ENCODE measurements around the gene RAMP2.
A peak's percentile ranks its signal among the peaks of the same experiment; 100 is the strongest.

RAMP2 gene

GRCh38 chr17:42784409-42784808 lies 23.4 kb downstream of the RAMP2 start:
- peak; percentile 61 for DNase-seq
- in situ Hi-C loops (cut with MboI; ENCODE audit: low pct_unique_long_range_greater_than_20kb, low sequenced_read_pairs): no loop called here

DNA sequence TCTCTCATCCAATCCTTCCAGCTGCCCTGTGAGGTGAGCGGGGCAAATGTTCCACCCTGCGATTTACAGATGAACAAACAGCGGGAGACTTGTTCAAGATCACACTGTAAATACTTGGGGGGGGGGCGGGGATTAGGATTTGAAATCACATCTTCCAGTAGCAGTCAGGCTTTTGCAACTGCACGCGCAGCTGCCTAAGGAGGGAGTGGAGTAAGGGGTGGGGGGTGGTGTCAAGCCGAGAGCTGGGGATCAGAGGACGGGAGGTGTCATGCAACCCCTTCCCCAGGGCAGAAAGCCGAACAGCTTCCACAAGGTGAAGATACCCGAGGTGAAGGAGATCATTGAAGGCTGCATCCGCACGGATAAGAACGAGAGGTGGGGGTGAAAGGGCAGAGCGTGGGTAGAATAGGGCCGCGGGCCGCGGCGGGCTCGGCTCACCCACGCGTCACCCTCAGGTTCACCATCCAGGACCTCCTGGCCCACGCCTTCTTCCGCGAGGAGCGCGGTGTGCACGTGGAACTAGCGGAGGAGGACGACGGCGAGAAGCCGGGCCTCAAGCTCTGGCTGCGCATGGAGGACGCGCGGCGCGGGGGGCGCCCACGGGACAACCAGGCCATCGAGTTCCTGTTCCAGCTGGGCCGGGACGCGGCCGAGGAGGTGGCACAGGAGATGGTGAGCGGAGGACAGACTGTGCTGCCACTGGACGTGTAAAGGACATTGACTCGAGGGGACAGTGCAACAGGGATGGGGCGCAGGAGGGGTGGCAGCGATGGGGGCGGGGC lies 24.0 kb downstream of the RAMP2 start:
- no peak for DNase-seq
- in situ Hi-C loops (cut with MboI; ENCODE audit: low pct_unique_long_range_greater_than_20kb, low sequenced_read_pairs): no loop called here

DNA sequence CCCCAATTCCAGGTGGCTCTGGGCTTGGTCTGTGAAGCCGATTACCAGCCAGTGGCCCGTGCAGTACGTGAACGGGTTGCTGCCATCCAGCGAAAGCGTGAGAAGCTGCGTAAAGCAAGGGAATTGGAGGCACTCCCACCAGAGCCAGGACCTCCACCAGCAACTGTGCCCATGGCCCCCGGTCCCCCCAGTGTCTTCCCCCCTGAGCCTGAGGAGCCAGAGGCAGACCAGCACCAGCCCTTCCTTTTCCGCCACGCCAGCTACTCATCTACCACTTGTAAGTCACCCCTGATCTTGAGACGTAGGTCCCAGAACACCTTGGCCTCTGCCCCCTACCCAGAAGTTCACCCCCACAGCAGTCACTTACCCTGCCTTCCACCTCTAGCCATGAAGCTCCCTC lies 26.2 kb downstream of the RAMP2 start:
- in situ Hi-C loops (cut with MboI; ENCODE audit: low pct_unique_long_range_greater_than_20kb, low sequenced_read_pairs): no loop called here
- no peak for DNase-seq

DNA sequence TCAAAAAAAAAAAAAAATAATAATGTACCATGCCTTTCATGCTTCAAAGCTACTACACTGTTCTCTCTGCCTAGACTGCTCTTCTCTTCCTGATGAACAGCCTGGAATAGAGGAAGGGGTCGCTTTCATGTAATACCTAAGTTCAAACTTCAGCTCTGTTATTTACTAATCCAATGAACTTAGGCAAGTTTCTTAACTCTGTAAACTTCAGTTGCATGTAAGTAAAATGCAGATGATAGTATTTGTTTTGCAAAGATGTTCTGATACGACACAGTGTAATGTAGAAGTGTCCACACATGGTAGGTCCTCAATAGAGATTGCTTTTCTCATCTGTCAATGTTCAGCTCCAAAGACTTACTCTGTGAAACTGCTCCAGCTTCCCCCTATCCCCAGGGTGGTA lies 30.9 kb downstream of the RAMP2 start:
- DNase-seq: no peak
- in situ Hi-C loops (cut with MboI; ENCODE audit: low pct_unique_long_range_greater_than_20kb, low sequenced_read_pairs): no loop called here

DNA sequence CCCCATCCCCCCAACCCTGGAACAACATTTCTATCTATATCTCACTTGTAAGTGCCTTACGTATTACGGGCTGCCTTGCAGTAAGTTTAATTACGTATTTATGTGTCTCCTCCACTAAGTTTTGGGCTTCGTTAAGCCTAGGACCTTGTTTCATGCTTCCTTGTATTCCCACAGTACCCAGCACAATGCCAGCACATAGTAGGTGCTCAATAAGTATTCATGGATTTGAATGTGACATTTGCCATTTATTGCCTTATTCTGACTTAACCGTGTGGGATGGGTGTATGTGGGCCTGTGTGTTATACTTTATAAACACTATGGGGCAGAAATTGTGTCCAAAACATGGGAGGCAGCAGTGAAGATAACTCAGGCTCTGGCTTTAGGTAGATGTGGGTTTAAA lies 31.5 kb downstream of the RAMP2 start:
- DNase-seq: no peak
- in situ Hi-C loops (cut with MboI; ENCODE audit: low pct_unique_long_range_greater_than_20kb, low sequenced_read_pairs): no loop called here

GRCh38 chr17:42795061-42795460 lies 34.0 kb downstream of the RAMP2 start:
- DNase-seq: peak; percentile 40
- in situ Hi-C loops (cut with MboI; ENCODE audit: low pct_unique_long_range_greater_than_20kb, low sequenced_read_pairs): no loop called here

DNA sequence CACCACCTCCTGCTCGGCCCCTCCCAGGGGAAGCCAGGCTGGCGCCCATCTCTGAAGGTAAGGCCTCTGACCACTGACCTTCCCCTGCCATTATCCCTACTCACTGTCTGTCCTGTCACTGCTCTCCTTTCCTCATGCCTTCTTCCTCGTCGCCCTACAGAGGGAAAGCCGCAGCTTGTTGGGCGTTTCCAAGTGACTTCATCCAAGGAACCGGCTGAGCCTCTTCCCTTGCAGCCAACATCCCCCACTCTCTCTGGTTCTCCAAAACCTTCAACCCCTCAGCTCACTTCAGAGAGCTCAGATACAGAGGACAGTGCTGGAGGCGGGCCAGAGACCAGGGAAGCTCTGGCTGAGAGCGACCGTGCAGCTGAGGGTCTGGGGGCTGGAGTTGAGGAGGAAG lies 34.4 kb downstream of the RAMP2 start:
- in situ Hi-C loops (cut with MboI; ENCODE audit: low pct_unique_long_range_greater_than_20kb, low sequenced_read_pairs): no loop called here
- DNase-seq: no peak

- DNase-seq: no peak
- in situ Hi-C loops (cut with MboI; ENCODE audit: low pct_unique_long_range_greater_than_20kb, low sequenced_read_pairs): no loop called here
Measured at GRCh38 chr17:42796066-42796758, 35.2 kb downstream of the RAMP2 start.

DNA sequence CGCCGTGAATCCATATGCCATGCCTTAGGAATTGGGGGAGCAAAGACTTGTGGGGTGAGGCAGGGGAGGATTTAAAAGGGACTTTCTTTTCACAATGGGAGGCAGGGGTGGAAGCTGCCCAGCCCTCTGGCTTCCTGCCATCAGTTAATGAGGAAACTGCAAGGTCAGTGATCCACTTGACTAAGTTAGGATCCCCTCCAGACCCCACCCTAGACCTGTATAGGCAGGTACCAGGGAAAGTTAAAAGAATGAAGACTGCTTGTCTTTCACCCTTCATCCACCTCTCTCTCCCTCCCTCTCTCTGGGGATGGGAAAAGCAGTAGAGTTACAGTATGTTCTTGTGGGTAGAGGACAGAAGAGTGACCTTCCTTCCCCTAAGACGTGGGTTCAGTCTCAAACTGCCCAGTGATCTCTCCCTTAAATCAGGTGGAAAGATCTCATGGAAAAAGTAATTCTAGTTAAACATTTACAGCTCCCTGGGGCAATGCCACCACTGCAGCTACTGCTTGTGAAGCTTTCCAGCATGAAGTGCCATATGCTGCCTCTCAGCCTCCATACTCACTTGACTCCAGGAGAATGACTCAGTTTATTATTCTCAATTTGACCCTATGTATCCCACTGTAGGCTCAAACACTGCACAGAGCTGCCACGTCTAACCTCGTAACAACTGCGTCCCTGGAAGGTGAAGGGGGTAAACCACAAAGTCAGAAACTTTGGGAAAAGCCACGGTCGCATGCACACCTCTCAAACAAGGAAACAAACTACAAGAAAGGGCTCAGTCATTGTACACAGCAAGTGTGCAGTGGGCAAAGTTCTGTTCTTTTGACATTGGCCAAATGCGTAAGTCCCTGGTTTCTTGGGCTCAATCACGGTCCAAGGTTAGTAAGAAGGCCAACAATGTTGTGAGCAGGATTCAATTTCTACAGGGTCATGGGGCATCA lies 36.3 kb downstream of the RAMP2 start:
- no peak for DNase-seq
- in situ Hi-C loops (cut with MboI; ENCODE audit: low pct_unique_long_range_greater_than_20kb, low sequenced_read_pairs): no loop called here

DNA sequence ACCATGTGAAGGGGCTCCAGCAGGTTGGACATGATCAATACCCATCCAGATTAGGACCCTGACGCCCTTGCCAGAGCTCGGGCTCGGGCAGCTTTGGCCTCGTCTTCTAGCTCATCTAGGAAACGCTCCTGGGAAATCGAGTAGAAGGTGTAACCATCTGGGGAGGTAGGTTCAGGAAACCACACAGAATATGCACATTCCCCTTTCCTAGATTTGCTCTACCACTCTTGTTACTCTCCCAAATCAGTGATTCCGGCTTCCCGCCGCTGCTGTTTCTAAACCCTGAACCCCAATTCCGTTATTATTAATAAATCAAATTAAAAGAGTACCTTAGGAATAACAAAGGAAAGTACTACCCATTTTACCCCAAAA lies 37.0 kb downstream of the RAMP2 start:
- DNase-seq: no peak
- in situ Hi-C loops (cut with MboI; ENCODE audit: low pct_unique_long_range_greater_than_20kb, low sequenced_read_pairs): no loop called here

DNA sequence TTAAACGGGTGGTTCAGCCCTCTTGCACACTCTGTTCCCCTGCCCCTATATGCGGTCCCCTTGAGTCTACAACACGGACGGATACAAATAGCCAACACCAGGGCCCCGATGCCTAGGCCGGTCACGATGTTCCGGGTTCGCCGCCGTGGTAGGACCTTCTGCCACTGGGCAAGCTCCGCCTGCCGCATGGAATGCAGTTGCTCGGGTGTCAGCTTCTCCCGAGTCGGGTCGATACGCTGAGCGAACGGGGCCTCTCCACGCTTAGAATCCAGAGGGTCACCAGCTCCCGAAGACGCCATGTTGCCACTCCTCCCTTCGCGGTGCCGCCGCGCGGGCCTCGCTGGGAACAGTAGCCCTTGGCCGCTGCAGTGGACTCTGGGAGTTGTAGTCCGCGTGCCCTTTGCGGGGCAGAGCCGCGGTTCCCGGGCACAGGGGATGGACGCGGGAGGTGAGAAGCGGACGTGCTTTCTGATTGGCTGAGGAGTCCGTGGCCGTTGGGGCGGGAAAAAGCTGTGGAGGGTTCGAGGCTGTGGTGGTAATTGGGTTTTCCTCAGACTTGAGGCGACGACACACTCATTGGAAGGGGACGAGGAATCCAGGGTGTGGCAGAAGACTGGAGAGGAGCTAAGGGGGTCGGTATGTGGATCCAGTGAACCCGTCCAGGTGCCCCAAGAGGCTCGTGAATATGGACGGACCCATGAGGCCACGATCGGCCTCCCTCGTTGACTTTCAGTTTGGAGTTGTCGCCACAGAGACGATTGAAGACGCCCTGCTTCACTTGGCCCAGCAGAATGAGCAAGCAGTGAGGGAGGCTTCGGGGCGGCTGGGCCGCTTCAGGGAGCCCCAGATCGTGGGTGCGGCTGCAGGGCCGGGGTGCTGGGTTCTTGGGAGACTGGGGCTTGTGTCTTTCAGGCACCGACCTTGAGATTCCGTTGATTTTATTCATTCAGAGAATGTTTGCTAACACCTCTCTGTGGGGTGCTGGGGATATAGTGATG lies 37.7 kb downstream of the RAMP2 start, which contains the start of the genes CNTD1 and COA3:
Gene CNTD1 (plus strand): TSS at position 479 of the 998 bp plus-strand sequence. CDS start 207 bp downstream, at position 686.
Gene COA3 (minus strand): TSS at position 322 of the 998 bp plus-strand sequence. CDS start 23 bp downstream, at position 299.
- peak; percentile 85 for DNase-seq
- in situ Hi-C loops (cut with MboI; ENCODE audit: low pct_unique_long_range_greater_than_20kb, low sequenced_read_pairs): no loop called here

GRCh38 chr17:42803074-42803883 lies 42.3 kb downstream of the RAMP2 start:
- no peak for DNase-seq
- in situ Hi-C loops (cut with MboI; ENCODE audit: low pct_unique_long_range_greater_than_20kb, low sequenced_read_pairs): no loop called here

DNA sequence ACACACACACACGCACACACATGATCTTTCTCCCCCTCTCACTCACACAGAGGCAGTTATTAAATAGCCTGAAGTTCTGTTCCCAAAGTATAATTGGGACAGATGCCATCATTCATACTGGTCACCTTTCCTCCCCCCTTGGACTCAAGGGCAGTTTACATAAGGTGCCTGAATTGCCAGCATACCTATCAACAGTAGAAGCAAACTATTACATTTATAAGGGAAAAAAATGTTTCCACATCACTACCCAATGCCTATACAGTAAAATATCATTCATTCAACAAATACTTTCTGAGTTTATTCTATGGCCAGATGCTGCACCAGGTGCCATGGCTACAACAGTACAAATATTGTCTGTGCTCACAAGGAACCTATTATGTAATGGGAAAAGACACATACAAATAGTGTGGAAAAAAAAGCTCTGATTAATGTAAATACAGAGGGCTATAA lies 43.9 kb downstream of the RAMP2 start:
- DNase-seq: no peak
- in situ Hi-C loops (cut with MboI; ENCODE audit: low pct_unique_long_range_greater_than_20kb, low sequenced_read_pairs): no loop called here

DNA sequence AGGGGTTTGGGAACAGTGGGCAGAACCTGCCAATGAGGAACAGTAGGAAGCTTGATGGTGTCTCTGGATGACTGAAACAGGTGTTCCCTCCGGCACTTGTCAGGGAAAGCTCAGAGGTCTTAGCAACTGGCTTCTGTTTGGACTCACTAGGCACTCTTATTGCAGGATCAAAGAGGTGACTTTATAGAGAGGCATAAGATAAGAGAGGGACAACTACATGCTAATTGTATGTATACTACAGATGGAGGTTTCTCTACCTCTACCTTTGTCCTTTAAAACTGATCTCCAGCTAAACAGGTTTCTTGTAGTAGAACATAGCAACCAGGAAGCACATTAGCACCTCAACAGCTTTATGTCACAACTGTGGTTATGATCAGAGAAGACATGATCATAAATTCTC lies 45.2 kb downstream of the RAMP2 start:
- DNase-seq: no peak
- in situ Hi-C loops (cut with MboI; ENCODE audit: low pct_unique_long_range_greater_than_20kb, low sequenced_read_pairs): no loop called here

- no peak for DNase-seq
- in situ Hi-C loops (cut with MboI; ENCODE audit: low pct_unique_long_range_greater_than_20kb, low sequenced_read_pairs): no loop called here
Measured at GRCh38 chr17:42809250-42809649, 48.2 kb downstream of the RAMP2 start.

Data from KBM-7 (cell line).